Cardiac muscle cell (in vitro differentiated cells and primary cell): ENCODE results near the gene BMPR1B. TPM values are rescaled to one million over a fixed set of nuclear protein-coding genes. Genes with fewer than 3 reads are reported as not detected.

Experiments used
- DNase-seq, 2 donors: peaks; one replicate each; pipeline versions ENCODE4 v3.0.0 to v3.0.0-alpha.2; 2010 to 2017; ENCODE audit warnings: low read depth in 1 of 2, low spot score in 1 of 2
- H3K27ac ChIP-seq: fragments of 200-600 bp; sonication (generic); 2 replicates; pipeline ENCODE4 v1.5.1; 2016
- H3K27me3 ChIP-seq: fragments of 200-600 bp; sonication (generic); 2 replicates; pipeline ENCODE4 v1.6.0; 2016; ENCODE audit warnings: control low read depth
- H3K36me3 ChIP-seq: fragments of 200-600 bp; sonication (generic); 2 replicates; pipeline ENCODE4 v1.5.1; 2016; ENCODE audit warnings: control low read depth
- H3K4me1 ChIP-seq: fragments of 200-600 bp; sonication (generic); 2 replicates; pipeline ENCODE4 v1.8.1; 2017; ENCODE audit warnings: low read depth, mild to moderate bottlenecking, mixed run types
- H3K4me3 ChIP-seq: fragments of 200-600 bp; sonication (generic); 2 replicates; pipeline ENCODE4 v1.5.1; 2016; ENCODE audit warnings: mild to moderate bottlenecking
- H3K9me3 ChIP-seq: fragments of 200-600 bp; sonication (generic); 2 replicates; pipeline ENCODE4 v1.5.1; 2017; ENCODE audit warnings: low read depth, mild to moderate bottlenecking, control low read depth
- CTCF ChIP-seq: IDR thresholded peaks from 2 replicates; pipeline ENCODE4 v1.5.1; 2012; ENCODE audit warnings: low read depth, mild to moderate bottlenecking, low read length
- polyA plus RNA-seq: library from polyadenylated mRNA; unstranded; fragments of >200 nt; fragmentation: Nextera tagmentation; extraction: Ambion mirVana; gene quantifications from 2 replicates; pipeline ENCODE4 v1.2.1, GENCODE V29; 2016
- total RNA-seq: library from RNA; depleted of rRNA; stranded (reverse); fragments of >200 nt; gene quantifications from 2 replicates; pipeline ENCODE4 v1.2.3, GENCODE V29; 2016

BMPR1B gene
- total and polyA plus RNA-seq, 2 experiments from 2014 or later, result 0.53 to 1.8 TPM

DNA sequence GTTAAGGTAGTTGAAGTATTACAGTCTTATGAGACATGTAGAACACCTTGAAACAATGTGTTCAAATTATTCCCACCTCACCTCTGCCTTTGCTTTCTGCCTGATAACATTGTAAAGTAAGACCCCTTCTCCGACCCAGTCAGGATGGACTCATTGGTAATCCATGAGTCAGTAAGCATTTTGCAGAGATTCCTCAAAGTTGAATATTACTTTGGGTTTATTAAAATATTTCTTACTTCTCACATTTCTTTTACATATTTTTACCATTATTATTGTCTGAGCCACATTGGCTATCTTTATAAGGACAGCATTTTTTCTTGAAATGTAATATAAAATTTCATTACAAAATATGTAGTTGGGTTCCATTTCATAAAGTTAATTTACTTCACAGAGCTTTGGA is 201.6 kb downstream of the BMPR1B start:
- Histone ChIP-seq H3K9me3 (no peaks in the 10 kb centered on the region), H3K36me3 (no peaks in the 10 kb centered on the region), H3K27ac (no peak overlapping the region), H3K27me3 (no peaks in the 10 kb centered on the region), H3K4me1 (no peaks in the 10 kb centered on the region), H3K4me3 (no peak overlapping the region)
- no peak for DNase-seq
- no peak for TF ChIP-seq CTCF

DNA sequence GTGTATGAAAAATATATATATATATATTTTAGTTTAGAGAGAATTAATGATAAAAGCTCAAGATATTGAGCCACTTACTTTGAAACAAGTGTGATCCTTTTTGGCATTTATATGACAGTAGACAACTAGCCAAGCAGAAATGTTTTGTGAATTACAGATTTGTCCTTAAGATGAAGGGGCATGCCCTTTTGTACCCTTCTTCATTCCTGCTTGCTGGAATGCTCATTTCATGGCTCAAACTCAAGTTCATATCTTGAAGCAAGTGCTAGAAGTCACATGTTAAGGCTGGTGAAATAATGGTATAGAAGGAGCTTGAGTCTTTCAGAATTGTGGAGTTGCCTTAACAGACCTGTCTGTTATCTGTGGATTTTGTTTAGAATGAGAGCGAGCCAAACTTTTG is 203.0 kb downstream of the BMPR1B start:
- no peak overlapping the region for H3K27ac ChIP-seq
- no peak for TF ChIP-seq CTCF

GRCh38 chr4:94961420-94961819 is 203.7 kb downstream of the BMPR1B start:
- no peaks in the 10 kb centered on the region for H3K9me3 ChIP-seq
- no peak for TF ChIP-seq CTCF
- peak in 1 of 2 donors; percentile 11 for DNase-seq

More for the DNA sequence above, 203.0 kb downstream of the BMPR1B start:
- no peaks in the 10 kb centered on the region for H3K27me3 ChIP-seq
- no peaks in the 10 kb centered on the region for H3K4me1 ChIP-seq
- no peaks in the 10 kb centered on the region for H3K36me3 ChIP-seq
- DNase-seq, result no peak
- H3K9me3 ChIP-seq, result no peaks in the 10 kb centered on the region
- H3K4me3 ChIP-seq, result no peak overlapping the region

GRCh38 chr4:94962484-94962883 is 204.7 kb downstream of the BMPR1B start:
- no peak overlapping the region for H3K4me3 ChIP-seq
- no peak for DNase-seq
- no peaks in the 10 kb centered on the region for H3K27me3 ChIP-seq
- H3K27ac ChIP-seq, result no peak overlapping the region
- H3K36me3 ChIP-seq, result no peaks in the 10 kb centered on the region
- H3K4me1 ChIP-seq, result no peaks in the 10 kb centered on the region
- no peak for TF ChIP-seq CTCF
- no peaks in the 10 kb centered on the region for H3K9me3 ChIP-seq

More at GRCh38 chr4:94961420-94961819, 203.7 kb downstream of the BMPR1B start:
- Histone ChIP-seq H3K4me1 (no peaks in the 10 kb centered on the region), H3K36me3 (no peaks in the 10 kb centered on the region), H3K4me3 (no peak overlapping the region), H3K27ac (no peak overlapping the region), H3K27me3 (no peaks in the 10 kb centered on the region)

- no peaks in the 10 kb centered on the region for H3K9me3 ChIP-seq
- no peaks in the 10 kb centered on the region for H3K36me3 ChIP-seq
- H3K27me3 ChIP-seq, result no peaks in the 10 kb centered on the region
- no peak overlapping the region for H3K4me3 ChIP-seq
- DNase-seq, result no peak
- H3K4me1 ChIP-seq, result no peaks in the 10 kb centered on the region
- no peak overlapping the region for H3K27ac ChIP-seq
- TF ChIP-seq CTCF, result no peak
These were observed 208.1 kb downstream of the BMPR1B start for GRCh38 chr4:94965852-94966251.

DNA sequence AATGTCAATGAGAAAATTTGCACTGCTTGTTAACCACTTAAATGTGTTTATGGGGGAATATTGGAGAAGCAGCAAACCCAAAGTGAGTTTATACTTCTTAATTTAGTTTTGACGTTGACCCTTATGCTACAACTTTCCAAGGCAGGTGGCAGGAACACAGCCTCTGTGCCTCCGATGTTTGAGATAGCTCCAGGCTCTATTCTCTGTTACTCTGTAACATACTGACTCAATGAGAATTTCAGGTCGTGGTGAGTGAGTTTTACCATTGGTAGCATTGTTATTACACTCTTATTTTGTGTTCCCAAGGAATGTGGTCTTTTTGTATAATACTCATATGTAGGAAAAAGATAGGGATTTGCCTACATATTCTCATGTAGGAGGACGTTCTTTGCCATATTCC is 210.7 kb downstream of the BMPR1B start:
- no peak for TF ChIP-seq CTCF

More for the DNA sequence above, 210.7 kb downstream of the BMPR1B start:
- Histone ChIP-seq H3K27me3 (no peaks in the 10 kb centered on the region), H3K4me3 (no peak overlapping the region), H3K4me1 (no peaks in the 10 kb centered on the region), H3K27ac (no peak overlapping the region), H3K36me3 (no peaks in the 10 kb centered on the region), H3K9me3 (no peaks in the 10 kb centered on the region)
- DNase-seq, result no peak
